ENCODE measurements around the gene TCHP.

TCHP gene

GRCh38 chr12:109937371-109937770, 37.3 kb downstream of the TCHP start:
- H3K27ac ChIP-seq (ENCODE audit: low read length): no peak overlapping the region
- H3K36me3 ChIP-seq (ENCODE audit: control insufficient read depth in 2 of 2, insufficient read depth in 2 of 2, low read length in 2 of 2): peaks cover 30 to 38% of the 10 kb centered on the region in 2 donors

GRCh38 chr12:109938947-109939346, 38.9 kb downstream of the TCHP start:
- H3K36me3 ChIP-seq (ENCODE audit: control insufficient read depth in 2 of 2, insufficient read depth in 2 of 2, low read length in 2 of 2): peaks cover 27 to 33% of the 10 kb centered on the region in 2 donors
- no peak overlapping the region for H3K27ac ChIP-seq (ENCODE audit: low read length)
- no peaks in the 10 kb centered on the region for H3K27me3 ChIP-seq (ENCODE audit: control insufficient read depth in 1 of 2, insufficient read depth in 2 of 2, low read length in 2 of 2)
- H3K9me3 ChIP-seq (ENCODE audit: control insufficient read depth in 2 of 2, low read length in 2 of 2): no peaks in the 10 kb centered on the region
- no peak overlapping the region for H3K4me3 ChIP-seq (ENCODE audit: low read length in 2 of 2)
- H3K9ac ChIP-seq (ENCODE audit: low read length in 2 of 2): no peak overlapping the region
- no peaks in the 10 kb centered on the region for H3K4me1 ChIP-seq (ENCODE audit: control insufficient read depth, insufficient read depth, low read length)

More at GRCh38 chr12:109937371-109937770, 37.3 kb downstream of the TCHP start:
- peaks cover 8% of the 10 kb centered on the region for H3K4me1 ChIP-seq (ENCODE audit: control insufficient read depth, insufficient read depth, low read length)
- H3K9me3 ChIP-seq (ENCODE audit: control insufficient read depth in 2 of 2, low read length in 2 of 2): no peaks in the 10 kb centered on the region
- H3K4me3 ChIP-seq (ENCODE audit: low read length in 2 of 2): no peak overlapping the region
- no peaks in the 10 kb centered on the region for H3K27me3 ChIP-seq (ENCODE audit: control insufficient read depth in 1 of 2, insufficient read depth in 2 of 2, low read length in 2 of 2)
- no peak overlapping the region for H3K9ac ChIP-seq (ENCODE audit: low read length in 2 of 2)

- Histone ChIP-seq H3K4me3 (ENCODE audit: low read length in 2 of 2) (no peak overlapping the region), H3K9me3 (ENCODE audit: control insufficient read depth in 2 of 2, low read length in 2 of 2) (no peaks in the 10 kb centered on the region), H3K4me1 (ENCODE audit: control insufficient read depth, insufficient read depth, low read length) (no peaks in the 10 kb centered on the region), H3K27ac (ENCODE audit: low read length) (no peak overlapping the region), H3K36me3 (ENCODE audit: control insufficient read depth in 2 of 2, insufficient read depth in 2 of 2, low read length in 2 of 2) (peaks cover 27 to 33% of the 10 kb centered on the region in 2 donors), H3K27me3 (ENCODE audit: control insufficient read depth in 1 of 2, insufficient read depth in 2 of 2, low read length in 2 of 2) (no peaks in the 10 kb centered on the region), H3K9ac (ENCODE audit: low read length in 2 of 2) (no peak overlapping the region)
These were observed 39.4 kb downstream of the TCHP start for GRCh38 chr12:109939504-109939903.

- Histone ChIP-seq H3K4me3 (ENCODE audit: low read length in 2 of 2) (no peak overlapping the region), H3K9me3 (ENCODE audit: control insufficient read depth in 2 of 2, low read length in 2 of 2) (no peaks in the 10 kb centered on the region), H3K4me1 (ENCODE audit: control insufficient read depth, insufficient read depth, low read length) (no peaks in the 10 kb centered on the region), H3K27me3 (ENCODE audit: control insufficient read depth in 1 of 2, insufficient read depth in 2 of 2, low read length in 2 of 2) (no peaks in the 10 kb centered on the region), H3K9ac (ENCODE audit: low read length in 2 of 2) (no peak overlapping the region), H3K36me3 (ENCODE audit: control insufficient read depth in 2 of 2, insufficient read depth in 2 of 2, low read length in 2 of 2) (peaks cover 27 to 36% of the 10 kb centered on the region in 2 donors), H3K27ac (ENCODE audit: low read length) (no peak overlapping the region)
These were observed 40.4 kb downstream of the TCHP start for GRCh38 chr12:109940339-109940923.

- Histone ChIP-seq H3K27me3 (ENCODE audit: control insufficient read depth in 1 of 2, insufficient read depth in 2 of 2, low read length in 2 of 2) (no peaks in the 10 kb centered on the region), H3K27ac (ENCODE audit: low read length) (peak overlapping the region; percentile 3), H3K4me1 (ENCODE audit: control insufficient read depth, insufficient read depth, low read length) (peaks cover 12% of the 10 kb centered on the region), H3K36me3 (ENCODE audit: control insufficient read depth in 2 of 2, insufficient read depth in 2 of 2, low read length in 2 of 2) (peaks cover 22 to 24% of the 10 kb centered on the region in 2 donors), H3K4me3 (ENCODE audit: low read length in 2 of 2) (no peak overlapping the region), H3K9me3 (ENCODE audit: control insufficient read depth in 2 of 2, low read length in 2 of 2) (no peaks in the 10 kb centered on the region), H3K9ac (ENCODE audit: low read length in 2 of 2) (no peak overlapping the region)
These were observed 43.7 kb downstream of the TCHP start for GRCh38 chr12:109943811-109944210.

- Histone ChIP-seq H3K27ac (ENCODE audit: low read length) (peak overlapping the region; percentile 3), H3K4me3 (ENCODE audit: low read length in 2 of 2) (no peak overlapping the region), H3K9me3 (ENCODE audit: control insufficient read depth in 2 of 2, low read length in 2 of 2) (no peaks in the 10 kb centered on the region), H3K36me3 (ENCODE audit: control insufficient read depth in 2 of 2, insufficient read depth in 2 of 2, low read length in 2 of 2) (peaks cover 18 to 19% of the 10 kb centered on the region in 2 donors), H3K27me3 (ENCODE audit: control insufficient read depth in 1 of 2, insufficient read depth in 2 of 2, low read length in 2 of 2) (no peaks in the 10 kb centered on the region), H3K9ac (ENCODE audit: low read length in 2 of 2) (no peak overlapping the region), H3K4me1 (ENCODE audit: control insufficient read depth, insufficient read depth, low read length) (peaks cover 16% of the 10 kb centered on the region)
These were observed 44.7 kb downstream of the TCHP start for GRCh38 chr12:109944561-109945359.

GRCh38 chr12:109946505-109946904, 46.4 kb downstream of the TCHP start:
- H3K36me3 ChIP-seq (ENCODE audit: control insufficient read depth in 2 of 2, insufficient read depth in 2 of 2, low read length in 2 of 2): peaks cover 24 to 31% of the 10 kb centered on the region in 2 donors
- H3K9ac ChIP-seq (ENCODE audit: low read length in 2 of 2): no peak overlapping the region
- peaks cover 29% of the 10 kb centered on the region for H3K4me1 ChIP-seq (ENCODE audit: control insufficient read depth, insufficient read depth, low read length)
- H3K27ac ChIP-seq (ENCODE audit: low read length): peak overlapping the region; percentile 26
- H3K4me3 ChIP-seq (ENCODE audit: low read length in 2 of 2): no peak overlapping the region
- H3K27me3 ChIP-seq (ENCODE audit: control insufficient read depth in 1 of 2, insufficient read depth in 2 of 2, low read length in 2 of 2): no peaks in the 10 kb centered on the region
- H3K9me3 ChIP-seq (ENCODE audit: control insufficient read depth in 2 of 2, low read length in 2 of 2): no peaks in the 10 kb centered on the region

- Histone ChIP-seq H3K27me3 (ENCODE audit: control insufficient read depth in 1 of 2, insufficient read depth in 2 of 2, low read length in 2 of 2) (no peaks in the 10 kb centered on the region), H3K9ac (ENCODE audit: low read length in 2 of 2) (no peak overlapping the region), H3K27ac (ENCODE audit: low read length) (peak overlapping the region; percentile 26), H3K4me1 (ENCODE audit: control insufficient read depth, insufficient read depth, low read length) (peaks cover 33% of the 10 kb centered on the region), H3K36me3 (ENCODE audit: control insufficient read depth in 2 of 2, insufficient read depth in 2 of 2, low read length in 2 of 2) (peaks cover 28 to 32% of the 10 kb centered on the region in 2 donors), H3K9me3 (ENCODE audit: control insufficient read depth in 2 of 2, low read length in 2 of 2) (no peaks in the 10 kb centered on the region), H3K4me3 (ENCODE audit: low read length in 2 of 2) (no peak overlapping the region)
These were observed 46.8 kb downstream of the TCHP start for GRCh38 chr12:109946913-109947312.

GRCh38 chr12:109947521-109947920, 47.4 kb downstream of the TCHP start:
- H3K27me3 ChIP-seq (ENCODE audit: control insufficient read depth in 1 of 2, insufficient read depth in 2 of 2, low read length in 2 of 2): no peaks in the 10 kb centered on the region
- no peaks in the 10 kb centered on the region for H3K9me3 ChIP-seq (ENCODE audit: control insufficient read depth in 2 of 2, low read length in 2 of 2)
- H3K27ac ChIP-seq (ENCODE audit: low read length): peak overlapping the region; percentile 26
- H3K36me3 ChIP-seq (ENCODE audit: control insufficient read depth in 2 of 2, insufficient read depth in 2 of 2, low read length in 2 of 2): peaks cover 34 to 38% of the 10 kb centered on the region in 2 donors
- H3K9ac ChIP-seq (ENCODE audit: low read length in 2 of 2): no peak overlapping the region
- no peak overlapping the region for H3K4me3 ChIP-seq (ENCODE audit: low read length in 2 of 2)
- H3K4me1 ChIP-seq (ENCODE audit: control insufficient read depth, insufficient read depth, low read length): peaks cover 37% of the 10 kb centered on the region

- peaks cover 39 to 45% of the 10 kb centered on the region in 2 donors for H3K36me3 ChIP-seq (ENCODE audit: control insufficient read depth in 2 of 2, insufficient read depth in 2 of 2, low read length in 2 of 2)
- no peaks in the 10 kb centered on the region for H3K9me3 ChIP-seq (ENCODE audit: control insufficient read depth in 2 of 2, low read length in 2 of 2)
- H3K27ac ChIP-seq (ENCODE audit: low read length): peak overlapping the region; percentile 20
- H3K4me3 ChIP-seq (ENCODE audit: low read length in 2 of 2): no peak overlapping the region
- H3K4me1 ChIP-seq (ENCODE audit: control insufficient read depth, insufficient read depth, low read length): peaks cover 41% of the 10 kb centered on the region
- no peak overlapping the region for H3K9ac ChIP-seq (ENCODE audit: low read length in 2 of 2)
- H3K27me3 ChIP-seq (ENCODE audit: control insufficient read depth in 1 of 2, insufficient read depth in 2 of 2, low read length in 2 of 2): no peaks in the 10 kb centered on the region
These were observed 48.3 kb downstream of the TCHP start for GRCh38 chr12:109948368-109948767.

GRCh38 chr12:109949089-109949488, 49.0 kb downstream of the TCHP start:
- H3K27ac ChIP-seq (ENCODE audit: low read length): peak overlapping the region; percentile 20
- peaks cover 39 to 49% of the 10 kb centered on the region in 2 donors for H3K36me3 ChIP-seq (ENCODE audit: control insufficient read depth in 2 of 2, insufficient read depth in 2 of 2, low read length in 2 of 2)

More at GRCh38 chr12:109949089-109949488, 49.0 kb downstream of the TCHP start:
- Histone ChIP-seq H3K4me1 (ENCODE audit: control insufficient read depth, insufficient read depth, low read length) (peaks cover 41% of the 10 kb centered on the region), H3K4me3 (ENCODE audit: low read length in 2 of 2) (no peak overlapping the region), H3K9me3 (ENCODE audit: control insufficient read depth in 2 of 2, low read length in 2 of 2) (no peaks in the 10 kb centered on the region), H3K27me3 (ENCODE audit: control insufficient read depth in 1 of 2, insufficient read depth in 2 of 2, low read length in 2 of 2) (no peaks in the 10 kb centered on the region), H3K9ac (ENCODE audit: low read length in 2 of 2) (peak overlapping the region in 1 of 2 donors; percentile 23)

All from stomach smooth muscle (tissue), 2 donors.